SK-N-SH (cell line): Measurements from ENCODE around the gene PDHX. TPM values are rescaled to one million over a fixed set of nuclear protein-coding genes. Genes with fewer than 3 reads are reported as not detected.

Source experiments
- CHD2 ChIP-seq: fragments of 150-350 bp; IDR thresholded peaks from 2 replicates; pipeline ENCODE4 v1.6.1; 2018; ENCODE audit warnings: low read length; ENCODE audit not compliant: partially characterized antibody
- ELF1 ChIP-seq: IDR thresholded peaks from 2 replicates; pipeline ENCODE4 v1.4.0; 2012
- EZH2phosphoT487 ChIP-seq: fragments of 200-600 bp; sonication (generic); IDR thresholded peaks from 2 replicates; pipeline ENCODE4 v1.6.1; 2017; ENCODE audit warnings: low read depth, mixed run types, mild to moderate bottlenecking, antibody characterized with exemption, moderate library complexity, borderline replicate concordance
- FOSL2 ChIP-seq: IDR thresholded peaks from 2 replicates; pipeline ENCODE4 v1.4.0; 2012; ENCODE audit warnings: low read depth, mild to moderate bottlenecking, moderate library complexity, borderline replicate concordance
- FOXM1 ChIP-seq: IDR thresholded peaks from 2 replicates; pipeline ENCODE4 v1.4.0; 2012; ENCODE audit warnings: low read depth, mild to moderate bottlenecking
- GABPA ChIP-seq: IDR thresholded peaks from 2 replicates; pipeline ENCODE4 v1.4.0; 2012; ENCODE audit warnings: low read depth, mild to moderate bottlenecking
- JUND ChIP-seq: IDR thresholded peaks from 2 replicates; pipeline ENCODE4 v1.4.0; 2012
- MEF2A ChIP-seq: IDR thresholded peaks from 2 replicates; pipeline ENCODE4 v1.4.0; 2012; ENCODE audit warnings: low read depth, borderline replicate concordance
- MXI1 ChIP-seq: IDR thresholded peaks from 2 replicates; pipeline ENCODE4 v1.6.1; 2012; ENCODE audit warnings: mild to moderate bottlenecking, low read depth, low read length, improper control_type of control experiment
- NRF1 ChIP-seq: IDR thresholded peaks from 2 replicates; pipeline ENCODE4 v1.6.1; 2012; ENCODE audit warnings: low read depth, mild to moderate bottlenecking, low read length
- POLR2AphosphoS5 ChIP-seq: IDR thresholded peaks from 2 replicates; pipeline ENCODE4 v1.6.1; 2012; ENCODE audit warnings: low read depth, low read length
- RCOR1 ChIP-seq: fragments of 150-350 bp; IDR thresholded peaks from 2 replicates; pipeline ENCODE4 v1.6.1; 2017; ENCODE audit warnings: antibody characterized with exemption, low read length
- RFX5 ChIP-seq: IDR thresholded peaks from 2 replicates; pipeline ENCODE4 v1.6.1; 2012; ENCODE audit warnings: mild to moderate bottlenecking, improper control_type of control experiment, low read length
- RXRA ChIP-seq: IDR thresholded peaks from 2 replicates; pipeline ENCODE4 v1.4.0; 2012; ENCODE audit warnings: low read depth, mild to moderate bottlenecking, borderline replicate concordance
- SIN3A ChIP-seq: IDR thresholded peaks from 2 replicates; pipeline ENCODE4 v1.6.1; 2012; ENCODE audit warnings: low read depth, mild to moderate bottlenecking, low read length, moderate library complexity, borderline replicate concordance
- SMC3 ChIP-seq: IDR thresholded peaks from 2 replicates; pipeline ENCODE4 v1.6.1; 2012; ENCODE audit warnings: low read depth, low read length, improper control_type of control experiment
- TAF1 ChIP-seq: IDR thresholded peaks from 2 replicates; pipeline ENCODE4 v1.6.1; 2012; ENCODE audit warnings: low read depth, mild to moderate bottlenecking, low read length, moderate library complexity, borderline replicate concordance
- TCF12 ChIP-seq: IDR thresholded peaks from 2 replicates; pipeline ENCODE4 v1.4.0; 2012
- YY1 ChIP-seq: IDR thresholded peaks from 2 replicates; pipeline ENCODE4 v1.4.0; 2012; ENCODE audit warnings: low read depth, mild to moderate bottlenecking
- polyA plus RNA-seq, 3 experiments: library from polyadenylated mRNA; depleted of rRNA; stranded (reverse); fragments of >200 nt; gene quantifications; 2 replicates each; pipeline ENCODE4 v1.2.3, GENCODE V29; 2012
- TF ChIP-seq, protein P1 (sequence below): IDR thresholded peaks from 2 replicates; pipeline ENCODE4 v1.4.0; 2012; ENCODE audit warnings: low read depth
- TF ChIP-seq, protein P2 (sequence below): fragments of 200-600 bp; sonication (generic); IDR thresholded peaks from 2 replicates; pipeline ENCODE4 v1.6.1; 2017; ENCODE audit warnings: antibody characterized with exemption, mild to moderate bottlenecking, moderate library complexity
- TF ChIP-seq, protein P3 (sequence below): fragments of 150-350 bp; IDR thresholded peaks from 2 replicates; pipeline ENCODE4 v1.6.1; 2016; ENCODE audit warnings: mild to moderate bottlenecking, low read depth, low read length
- TF ChIP-seq, protein P4 (sequence below): fragments of 150-350 bp; IDR thresholded peaks from 2 replicates; pipeline ENCODE4 v1.6.1; 2017; ENCODE audit warnings: antibody characterized with exemption, low read length, low read depth, borderline replicate concordance
- TF ChIP-seq, protein P5 (sequence below): IDR thresholded peaks from 2 replicates; pipeline ENCODE4; 2012
- TF ChIP-seq, protein P6 (sequence below): IDR thresholded peaks from 2 replicates; pipeline ENCODE4 v1.4.0; 2012; ENCODE audit warnings: low read depth, borderline replicate concordance

Gene PDHX
- polyA plus RNA-seq, 1 of the 3 experiments (the other 2 are of a cell fraction): 14.8 TPM

GRCh38 chr11:35031867-35032266 lies 115.4 kb downstream of the PDHX start (continued):
- TF ChIP-seq SMC3: no peak
- TF ChIP-seq, protein P1, sequence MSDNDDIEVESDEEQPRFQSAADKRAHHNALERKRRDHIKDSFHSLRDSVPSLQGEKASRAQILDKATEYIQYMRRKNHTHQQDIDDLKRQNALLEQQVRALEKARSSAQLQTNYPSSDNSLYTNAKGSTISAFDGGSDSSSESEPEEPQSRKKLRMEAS: 0 out of 2 replicates have a peak, but pooled peaks have one; percentile 24
- TF ChIP-seq, protein P2, sequence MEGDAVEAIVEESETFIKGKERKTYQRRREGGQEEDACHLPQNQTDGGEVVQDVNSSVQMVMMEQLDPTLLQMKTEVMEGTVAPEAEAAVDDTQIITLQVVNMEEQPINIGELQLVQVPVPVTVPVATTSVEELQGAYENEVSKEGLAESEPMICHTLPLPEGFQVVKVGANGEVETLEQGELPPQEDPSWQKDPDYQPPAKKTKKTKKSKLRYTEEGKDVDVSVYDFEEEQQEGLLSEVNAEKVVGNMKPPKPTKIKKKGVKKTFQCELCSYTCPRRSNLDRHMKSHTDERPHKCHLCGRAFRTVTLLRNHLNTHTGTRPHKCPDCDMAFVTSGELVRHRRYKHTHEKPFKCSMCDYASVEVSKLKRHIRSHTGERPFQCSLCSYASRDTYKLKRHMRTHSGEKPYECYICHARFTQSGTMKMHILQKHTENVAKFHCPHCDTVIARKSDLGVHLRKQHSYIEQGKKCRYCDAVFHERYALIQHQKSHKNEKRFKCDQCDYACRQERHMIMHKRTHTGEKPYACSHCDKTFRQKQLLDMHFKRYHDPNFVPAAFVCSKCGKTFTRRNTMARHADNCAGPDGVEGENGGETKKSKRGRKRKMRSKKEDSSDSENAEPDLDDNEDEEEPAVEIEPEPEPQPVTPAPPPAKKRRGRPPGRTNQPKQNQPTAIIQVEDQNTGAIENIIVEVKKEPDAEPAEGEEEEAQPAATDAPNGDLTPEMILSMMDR: no peak
- no peak for TF ChIP-seq TAF1
- TF ChIP-seq, protein P3, sequence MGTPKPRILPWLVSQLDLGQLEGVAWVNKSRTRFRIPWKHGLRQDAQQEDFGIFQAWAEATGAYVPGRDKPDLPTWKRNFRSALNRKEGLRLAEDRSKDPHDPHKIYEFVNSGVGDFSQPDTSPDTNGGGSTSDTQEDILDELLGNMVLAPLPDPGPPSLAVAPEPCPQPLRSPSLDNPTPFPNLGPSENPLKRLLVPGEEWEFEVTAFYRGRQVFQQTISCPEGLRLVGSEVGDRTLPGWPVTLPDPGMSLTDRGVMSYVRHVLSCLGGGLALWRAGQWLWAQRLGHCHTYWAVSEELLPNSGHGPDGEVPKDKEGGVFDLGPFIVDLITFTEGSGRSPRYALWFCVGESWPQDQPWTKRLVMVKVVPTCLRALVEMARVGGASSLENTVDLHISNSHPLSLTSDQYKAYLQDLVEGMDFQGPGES: no peak
- TF ChIP-seq CHD2: no peak
- TF ChIP-seq JUND: peak; percentile 78
- no peak for TF ChIP-seq MEF2A
- TF ChIP-seq YY1: no peak
- TF ChIP-seq, protein P4, sequence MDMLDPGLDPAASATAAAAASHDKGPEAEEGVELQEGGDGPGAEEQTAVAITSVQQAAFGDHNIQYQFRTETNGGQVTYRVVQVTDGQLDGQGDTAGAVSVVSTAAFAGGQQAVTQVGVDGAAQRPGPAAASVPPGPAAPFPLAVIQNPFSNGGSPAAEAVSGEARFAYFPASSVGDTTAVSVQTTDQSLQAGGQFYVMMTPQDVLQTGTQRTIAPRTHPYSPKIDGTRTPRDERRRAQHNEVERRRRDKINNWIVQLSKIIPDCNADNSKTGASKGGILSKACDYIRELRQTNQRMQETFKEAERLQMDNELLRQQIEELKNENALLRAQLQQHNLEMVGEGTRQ: no peak
- peak; percentile 84 for TF ChIP-seq TCF12
- TF ChIP-seq, protein P5, sequence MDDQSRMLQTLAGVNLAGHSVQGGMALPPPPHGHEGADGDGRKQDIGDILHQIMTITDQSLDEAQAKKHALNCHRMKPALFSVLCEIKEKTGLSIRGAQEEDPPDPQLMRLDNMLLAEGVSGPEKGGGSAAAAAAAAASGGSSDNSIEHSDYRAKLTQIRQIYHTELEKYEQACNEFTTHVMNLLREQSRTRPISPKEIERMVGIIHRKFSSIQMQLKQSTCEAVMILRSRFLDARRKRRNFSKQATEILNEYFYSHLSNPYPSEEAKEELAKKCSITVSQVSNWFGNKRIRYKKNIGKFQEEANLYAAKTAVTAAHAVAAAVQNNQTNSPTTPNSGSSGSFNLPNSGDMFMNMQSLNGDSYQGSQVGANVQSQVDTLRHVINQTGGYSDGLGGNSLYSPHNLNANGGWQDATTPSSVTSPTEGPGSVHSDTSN: peak; percentile 86
- no peak for TF ChIP-seq GABPA
- no peak for TF ChIP-seq SIN3A
- no peak for TF ChIP-seq EZH2phosphoT487
- 0 out of 2 replicates have a peak, but pooled peaks have one; percentile 41 for TF ChIP-seq ELF1
- no peak for TF ChIP-seq MXI1
- TF ChIP-seq POLR2AphosphoS5: no peak
- TF ChIP-seq FOXM1: no peak
- TF ChIP-seq RCOR1: no peak
- TF ChIP-seq NRF1: no peak
- peak; percentile 62 for TF ChIP-seq FOSL2
- peak; percentile 49; the same call in 1 of the 2 replicates for TF ChIP-seq RXRA
- no peak for TF ChIP-seq RFX5
- TF ChIP-seq, protein P6, sequence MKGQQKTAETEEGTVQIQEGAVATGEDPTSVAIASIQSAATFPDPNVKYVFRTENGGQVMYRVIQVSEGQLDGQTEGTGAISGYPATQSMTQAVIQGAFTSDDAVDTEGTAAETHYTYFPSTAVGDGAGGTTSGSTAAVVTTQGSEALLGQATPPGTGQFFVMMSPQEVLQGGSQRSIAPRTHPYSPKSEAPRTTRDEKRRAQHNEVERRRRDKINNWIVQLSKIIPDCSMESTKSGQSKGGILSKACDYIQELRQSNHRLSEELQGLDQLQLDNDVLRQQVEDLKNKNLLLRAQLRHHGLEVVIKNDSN: no peak
- TF ChIP-seq, all 33 proteins: peak for 11
